Stimulated activated CD8-positive, alpha-beta memory T cell treated with anti-CD3 and anti-CD28 coated beads, Interleukin-12 subunit alpha, Interleukin-12 subunit beta, amount 100 ng/mL, for 1 hour (primary cell): Measurements from ENCODE around the gene SRP19.
"Not testable (repeated sequence)": the region's sequence is repeated elsewhere in the genome, so short reads cannot be mapped to it uniquely, and the experiment has no call there.

Experiments
- DNase-seq: peaks from one replicate; pipeline ENCODE4 v3.0.0-alpha.2; 2020; ENCODE audit warnings: low read depth

The SRP19 gene

GRCh38 chr5:112860929-112861637 lies at the start of gene SRP19:
Gene SRP19, plus strand, starts transcription at chr5:112861287. Its CDS starts 90 bp downstream, at chr5:112861377.
- DNase-seq, result peak; percentile 84

DNA sequence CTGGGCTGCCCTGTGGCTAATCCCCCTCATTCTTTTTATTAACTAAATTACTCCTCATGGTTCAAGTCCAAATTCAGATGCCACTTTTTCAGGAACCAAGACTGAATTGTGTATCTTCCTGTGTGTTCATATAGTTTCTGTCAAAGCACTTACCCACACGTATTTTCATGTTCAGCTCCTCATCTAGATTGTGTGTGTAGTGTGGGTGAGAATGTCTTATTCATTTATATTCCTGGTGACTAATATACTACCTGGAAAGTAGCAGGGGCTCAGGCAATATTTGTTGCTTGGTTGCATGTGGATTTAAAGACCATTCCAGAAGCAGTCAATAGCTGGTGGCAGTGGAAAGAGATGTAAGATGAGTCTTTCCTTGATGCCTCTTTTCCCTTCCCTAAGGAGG lies 48.5 kb upstream of the SRP19 start:
- DNase-seq, result no peak

- no peak for DNase-seq
Observed at GRCh38 chr5:112820246-112820645, 40.8 kb upstream of the SRP19 start.

GRCh38 chr5:112822456-112822855 lies 38.6 kb upstream of the SRP19 start:
- no peak for DNase-seq

DNA sequence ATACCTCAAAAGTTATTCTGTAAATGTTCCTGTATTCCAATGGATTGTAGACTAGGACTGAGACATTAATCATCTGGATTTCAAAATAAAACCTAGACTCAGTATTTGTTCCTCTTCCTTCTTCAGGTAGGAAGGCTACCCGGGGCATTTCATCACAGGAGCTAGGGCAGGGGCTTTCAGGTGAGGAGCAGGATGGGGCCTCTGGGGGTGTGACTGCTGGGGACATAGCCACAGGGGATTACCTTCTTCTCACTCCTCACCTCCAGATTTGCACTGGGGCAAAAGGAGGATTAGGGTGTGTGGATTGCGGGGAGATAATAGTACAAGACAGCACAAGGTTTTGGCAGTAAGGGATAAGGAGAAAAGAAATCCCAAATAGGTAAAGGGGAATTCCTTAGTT lies 37.9 kb upstream of the SRP19 start:
- no peak for DNase-seq

GRCh38 chr5:112823656-112824055 lies 37.4 kb upstream of the SRP19 start:
- no peak for DNase-seq

- DNase-seq, result no peak
Observed at GRCh38 chr5:112824197-112824596, 36.9 kb upstream of the SRP19 start.

- no peak for DNase-seq
Observed at GRCh38 chr5:112830378-112830777, 30.7 kb upstream of the SRP19 start.

DNA sequence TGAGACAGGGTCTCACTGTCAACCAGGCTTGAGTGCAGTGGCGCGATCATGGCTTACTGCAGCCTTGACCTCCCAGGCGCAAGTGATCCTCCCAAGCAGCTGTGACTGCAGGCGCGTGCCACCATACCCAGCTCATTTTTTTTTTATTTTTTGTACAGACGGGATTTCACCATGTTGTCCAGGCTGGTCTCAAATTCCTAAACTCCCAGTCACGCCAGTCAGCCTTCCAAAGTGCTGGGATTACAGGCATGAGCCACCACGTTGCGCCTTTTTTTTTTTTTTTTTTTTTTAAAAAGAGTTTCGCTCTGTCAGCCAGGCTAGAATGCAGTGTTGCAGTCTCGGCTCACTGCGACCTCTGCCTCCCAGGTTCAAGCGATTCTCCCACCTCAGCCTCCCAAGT lies 27.1 kb upstream of the SRP19 start:
- no peak for DNase-seq

- no peak for DNase-seq
Observed at GRCh38 chr5:112844489-112844888, 16.6 kb upstream of the SRP19 start.

GRCh38 chr5:112846556-112846955 lies 14.5 kb upstream of the SRP19 start:
- DNase-seq, result no peak

- no peak for DNase-seq
Observed at GRCh38 chr5:112847306-112847705, 13.8 kb upstream of the SRP19 start.

DNA sequence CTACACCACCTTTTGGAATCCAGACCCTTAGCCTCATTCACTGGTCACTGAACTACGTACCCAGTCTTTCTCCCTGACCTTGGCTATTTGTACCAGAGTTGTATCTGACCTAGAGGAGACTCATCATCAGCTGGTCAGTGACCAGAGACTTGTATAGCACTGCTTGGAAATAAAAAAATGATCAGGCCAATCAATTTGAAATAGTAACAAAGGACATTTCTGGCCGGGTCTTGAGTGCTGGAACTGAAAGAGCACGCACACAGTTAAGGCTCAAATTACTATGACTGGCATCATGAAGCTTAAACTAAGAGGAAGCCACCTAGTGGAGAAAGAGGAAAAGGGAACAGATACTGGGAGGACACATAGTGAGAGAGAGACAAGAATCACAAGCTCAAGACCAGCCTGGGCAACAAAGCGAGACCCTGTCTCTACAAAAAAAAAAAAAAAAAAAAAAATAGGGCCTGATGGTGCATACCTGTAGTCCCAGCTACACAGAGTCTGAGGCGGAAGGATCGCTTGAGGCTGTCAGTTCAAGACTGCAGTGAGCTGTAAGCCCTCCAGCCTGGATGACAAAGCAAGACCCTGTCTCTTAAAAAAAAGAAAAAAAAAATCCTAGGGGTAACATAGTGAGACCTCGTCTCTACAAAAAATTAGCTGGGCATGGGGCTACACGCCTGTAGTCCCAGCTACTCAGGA lies 12.8 kb upstream of the SRP19 start:
- no peak for DNase-seq

GRCh38 chr5:112849912-112850311 lies 11.2 kb upstream of the SRP19 start:
- no peak for DNase-seq

GRCh38 chr5:112854651-112855050 lies 6.4 kb upstream of the SRP19 start:
- DNase-seq, result no peak

DNA sequence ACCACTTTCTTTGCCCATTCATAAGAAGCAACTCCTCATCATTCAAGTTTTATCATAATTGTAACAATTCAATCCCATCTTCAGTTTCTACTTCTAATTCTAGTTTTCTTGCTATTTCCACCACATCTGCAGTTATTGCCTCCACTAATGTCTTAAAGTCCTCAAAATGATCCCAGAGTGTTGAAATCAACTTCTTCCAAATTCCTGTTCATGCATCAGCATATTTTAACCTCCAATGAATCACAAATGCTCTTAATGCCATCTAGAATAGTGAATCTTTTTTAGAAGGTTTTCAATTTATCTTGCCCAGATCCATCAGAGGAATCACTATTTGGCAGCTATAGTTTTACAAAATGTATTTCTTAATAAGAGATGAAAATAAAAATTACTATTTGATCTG lies 3.2 kb upstream of the SRP19 start:
- DNase-seq, result no peak

DNA sequence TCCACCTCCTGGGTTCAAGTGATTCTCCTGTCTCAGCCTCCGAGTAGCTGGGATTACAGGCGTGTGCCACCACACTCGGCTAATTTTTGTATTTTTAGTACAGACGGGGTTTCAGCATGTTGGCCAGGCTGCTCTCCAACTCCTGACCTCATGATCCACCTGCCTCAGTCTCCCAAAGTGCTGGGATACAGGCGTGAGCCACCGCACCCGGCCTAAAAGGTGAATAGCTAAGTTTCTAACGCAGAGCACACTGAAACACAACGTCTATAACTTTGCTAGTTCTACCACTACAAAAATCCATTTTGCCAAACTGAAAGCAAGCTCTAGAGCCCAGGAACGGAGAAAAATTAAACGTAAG lies 537 bp upstream of the SRP19 start:
- DNase-seq, result not testable (repeated sequence)

DNA sequence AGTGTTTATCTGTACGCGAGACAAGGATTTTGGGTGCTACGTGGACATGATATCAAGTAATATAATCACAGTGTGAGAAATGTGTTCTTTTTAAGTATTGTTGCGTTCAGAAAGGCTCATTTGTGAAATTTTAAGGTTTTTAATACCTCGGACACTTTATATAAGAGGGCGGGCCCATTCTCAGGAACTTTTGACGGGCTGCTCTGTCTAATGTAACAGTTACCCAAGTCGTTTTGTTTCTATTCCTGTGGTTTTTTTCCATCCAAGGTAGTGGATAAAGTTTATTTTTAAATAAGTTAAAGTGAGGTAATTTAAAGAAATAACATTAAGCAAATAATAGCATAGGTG lies 525 bp downstream of the SRP19 start:
- no peak for DNase-seq

DNA sequence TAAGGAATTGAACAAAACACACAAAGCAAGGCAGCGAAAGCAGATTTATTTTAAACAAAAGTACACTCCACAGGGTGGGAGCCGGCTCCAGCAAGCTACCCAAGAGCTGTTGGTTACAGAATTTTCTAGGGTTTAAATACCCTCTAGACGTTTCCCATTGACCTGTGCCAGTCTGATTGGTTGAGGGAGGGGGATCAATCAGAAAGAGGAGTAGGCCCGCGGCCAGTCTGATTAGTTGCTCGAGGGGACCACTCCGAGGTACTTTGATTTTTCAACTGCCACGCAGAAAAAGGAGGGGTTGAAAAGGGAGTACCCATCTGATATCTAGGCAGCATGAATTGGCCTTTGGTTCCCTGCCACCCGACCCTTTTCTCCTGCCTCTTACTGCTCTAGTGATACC lies 998 bp downstream of the SRP19 start:
- no peak for DNase-seq

DNA sequence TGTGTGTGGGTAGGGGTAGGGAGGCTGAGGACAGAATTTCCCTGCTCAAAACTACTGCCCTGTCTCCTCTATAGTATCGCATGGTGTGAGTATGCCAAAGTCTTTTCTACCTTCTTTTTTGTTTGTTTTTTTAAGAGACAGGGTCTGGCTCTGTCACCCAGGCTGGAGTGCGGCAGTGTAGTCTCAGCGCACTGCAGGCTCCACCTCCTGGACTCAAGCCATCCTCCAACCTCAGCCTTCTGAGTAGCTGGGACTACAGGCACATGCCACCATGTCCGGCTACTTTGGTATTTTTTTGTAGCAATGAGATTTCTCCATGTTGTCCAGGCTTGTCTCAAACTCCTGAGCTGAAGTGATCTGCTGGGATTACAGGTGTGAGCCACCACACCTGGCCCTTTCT lies 2.5 kb downstream of the SRP19 start:
- no peak for DNase-seq

DNA sequence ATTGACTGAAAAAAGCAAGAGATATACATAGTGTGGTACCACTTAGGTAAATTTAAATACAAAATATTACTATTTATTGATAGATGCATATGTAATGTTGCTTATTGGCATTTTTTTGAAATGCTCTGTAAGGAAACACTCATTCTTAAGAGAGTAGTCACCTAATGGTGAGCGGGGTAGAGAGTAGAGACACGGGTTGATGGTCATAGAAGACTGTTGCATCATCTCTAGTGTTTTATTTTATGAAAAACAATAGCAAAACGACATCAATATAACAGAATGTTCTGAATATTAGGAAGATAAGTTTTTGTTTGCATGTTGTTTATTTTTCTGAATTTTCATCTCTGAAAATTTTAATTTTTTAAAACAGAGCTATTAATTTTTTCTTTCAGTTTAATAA lies 4.0 kb downstream of the SRP19 start:
- no peak for DNase-seq

- DNase-seq, result no peak
Observed at GRCh38 chr5:112866739-112867138, 5.7 kb downstream of the SRP19 start.

GRCh38 chr5:112867411-112867810 lies 6.3 kb downstream of the SRP19 start:
- no peak for DNase-seq

DNA sequence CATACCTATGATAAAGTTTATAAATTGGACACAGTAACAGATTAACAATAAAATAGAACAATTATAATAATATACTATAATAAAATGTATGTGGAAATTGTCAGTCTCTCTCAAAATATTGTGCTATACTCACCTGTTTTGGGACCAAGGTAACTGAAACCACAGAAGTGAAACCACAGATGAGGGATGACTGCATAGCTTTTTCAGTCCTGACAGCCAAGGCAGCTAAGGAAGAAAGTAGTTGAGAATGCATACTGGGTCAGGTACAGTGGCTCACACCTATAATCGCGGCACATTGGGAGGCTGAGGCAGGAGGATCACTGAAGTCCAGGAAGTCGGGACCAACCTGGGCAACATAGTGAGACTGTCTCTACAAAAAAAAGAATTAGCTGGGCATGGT lies 8.9 kb downstream of the SRP19 start:
- no peak for DNase-seq
